HG02840 (cell line): Measurements from ENCODE around the gene CCS.
"Not testable (repeated sequence)": the region's sequence is repeated elsewhere in the genome, so short reads cannot be mapped to it uniquely, and the experiment has no call there.

Experiments
- ATAC-seq: cut with Tn5 transposase; IDR thresholded peaks from one replicate; pipeline ENCODE4 v1.9.1; 2021; ENCODE audit warnings: mild to moderate bottlenecking, moderate library complexity, moderate number of reproducible peaks; ENCODE audit not compliant: unreplicated experiment, low FRiP score

The CCS gene

DNA sequence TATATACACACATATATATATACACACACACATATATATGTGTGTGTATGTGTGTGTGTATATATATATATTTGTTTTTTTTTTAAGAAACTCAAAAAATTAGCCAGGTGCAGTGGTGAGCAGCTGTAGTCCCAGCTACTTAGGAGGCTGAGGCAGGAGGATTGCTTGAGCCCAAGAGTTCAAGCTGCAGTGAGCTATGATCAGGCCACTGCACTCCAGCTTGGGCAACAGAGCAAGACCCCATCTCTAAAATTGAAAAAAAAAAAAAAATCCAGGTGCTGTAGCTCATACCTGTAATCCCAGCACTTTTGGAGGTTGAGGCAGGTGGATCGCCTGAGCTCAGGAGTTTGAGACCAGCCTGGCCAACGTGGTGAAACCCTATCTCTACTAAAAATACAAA, 3.7 kb upstream of the CCS start:
- not testable (repeated sequence) for ATAC-seq

DNA sequence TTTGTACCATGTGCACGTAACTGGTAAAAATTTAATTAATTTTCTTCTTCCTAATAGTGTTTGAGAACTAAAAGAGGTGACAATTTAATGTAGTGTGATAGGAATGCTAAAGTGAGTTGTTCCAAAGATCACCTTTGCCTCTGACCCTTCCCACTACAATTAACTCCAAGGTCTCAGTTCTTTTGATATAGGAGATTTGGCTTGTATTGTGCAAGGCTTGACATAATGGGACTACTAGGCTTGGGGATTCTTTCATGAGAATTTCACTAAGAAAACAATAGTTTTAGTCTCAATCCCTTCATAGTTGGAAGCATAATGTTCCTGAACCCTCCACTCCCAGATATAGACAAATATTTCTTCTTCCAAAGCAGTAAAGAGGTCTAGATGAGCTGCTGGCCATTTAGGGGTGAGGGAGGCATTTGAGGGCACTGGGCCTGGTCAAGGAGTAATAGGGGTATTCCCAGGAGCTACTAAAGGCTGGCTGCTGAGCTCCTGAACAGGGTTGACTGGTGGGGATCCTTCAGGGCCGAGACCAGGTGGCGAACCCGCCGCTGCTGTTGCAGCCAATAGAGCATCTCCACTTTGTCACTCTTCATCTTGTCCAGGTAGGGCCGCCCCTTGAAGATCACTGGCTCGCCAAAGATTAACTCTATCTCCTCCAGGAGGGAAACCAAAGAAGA, 2.8 kb upstream of the CCS start:
- ATAC-seq = no peak

DNA sequence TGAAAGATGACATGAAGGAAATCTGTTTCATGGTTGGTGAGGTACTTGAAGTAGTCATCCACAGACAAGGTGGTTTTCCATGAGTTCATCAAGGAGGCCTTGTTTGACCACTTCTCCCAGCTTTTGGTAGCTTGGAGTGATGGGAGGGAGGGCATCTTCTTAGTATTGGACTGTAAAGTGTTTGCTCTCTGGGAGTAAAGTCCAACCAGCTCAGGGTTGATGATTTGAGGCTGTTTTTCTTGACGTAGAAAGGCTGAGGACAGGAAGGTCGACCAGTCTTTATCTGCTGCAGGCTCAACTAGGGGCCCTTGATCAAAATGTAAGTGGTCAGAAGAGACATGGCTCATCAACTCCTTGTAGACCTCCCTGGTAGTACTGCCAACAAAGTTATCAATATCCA, 1.8 kb upstream of the CCS start:
- no peak for ATAC-seq

DNA sequence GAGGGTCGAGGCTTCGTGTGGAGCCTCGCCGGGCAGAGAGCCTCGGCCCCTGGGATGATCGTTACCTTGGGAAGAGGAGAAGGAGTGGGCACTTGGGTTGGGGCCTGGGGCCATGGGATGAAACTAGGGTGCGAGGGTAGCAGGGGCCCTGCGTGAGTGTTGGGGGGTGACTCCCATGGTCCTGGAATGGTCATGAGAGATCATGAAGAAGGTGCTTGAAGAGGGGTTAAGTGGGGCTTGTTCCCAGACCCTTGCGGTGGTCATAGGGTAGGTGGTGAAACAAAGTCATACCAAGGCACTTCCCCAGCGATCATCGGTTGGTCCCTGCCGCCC, 284 bp downstream of the CCS start:
- ATAC-seq = peak; percentile 28

DNA sequence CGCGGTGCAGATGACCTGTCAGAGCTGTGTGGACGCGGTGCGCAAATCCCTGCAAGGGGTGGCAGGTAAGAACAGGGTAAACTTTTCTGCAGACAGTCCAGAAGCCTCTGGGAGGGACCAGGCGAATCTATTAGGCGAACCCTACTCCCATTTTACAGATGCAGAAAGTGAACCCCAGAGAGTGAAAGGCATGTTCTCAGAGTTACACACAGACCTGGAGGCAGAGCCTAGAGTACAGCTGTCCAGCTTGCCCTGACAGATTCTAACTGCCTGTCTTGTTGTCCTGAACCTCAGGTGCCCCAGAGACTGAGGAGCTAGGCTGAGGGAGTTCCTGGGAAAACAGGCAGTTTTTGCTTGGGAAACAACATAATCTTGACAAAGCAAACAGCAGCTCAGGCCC, 665 bp downstream of the CCS start:
- no peak for ATAC-seq

DNA sequence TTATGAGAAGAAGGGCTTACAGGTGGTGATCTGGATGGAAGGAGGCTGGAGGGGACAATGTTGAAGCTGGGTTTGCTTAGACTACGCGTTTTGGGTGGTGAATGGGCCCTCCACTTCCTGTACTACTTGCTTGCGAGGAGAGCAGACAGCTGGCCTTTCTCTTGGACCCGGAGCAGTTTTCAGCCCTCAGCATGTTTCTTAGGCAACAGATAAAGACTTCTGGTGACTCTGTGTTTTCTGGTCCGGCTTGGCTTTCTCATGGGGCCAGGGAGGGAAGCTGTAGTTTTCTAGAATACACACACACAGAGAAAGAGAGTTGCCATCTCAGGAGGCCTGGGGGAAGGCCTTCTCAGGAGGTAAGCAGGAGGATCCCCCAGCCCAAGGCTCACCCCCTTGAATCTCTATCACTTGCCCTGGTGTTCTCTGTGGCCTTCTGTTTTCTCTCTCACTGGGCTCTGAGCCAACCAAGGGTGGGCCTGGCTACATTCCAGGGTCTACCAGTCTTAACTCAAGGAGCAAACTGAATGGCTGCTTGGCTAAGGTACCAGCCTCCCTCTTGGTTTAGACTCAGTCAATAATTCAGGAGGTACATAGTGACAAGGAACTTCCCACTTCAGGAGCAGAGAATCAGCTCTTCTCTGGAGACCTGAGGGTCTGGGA, 2.4 kb downstream of the CCS start:
- no peak for ATAC-seq

DNA sequence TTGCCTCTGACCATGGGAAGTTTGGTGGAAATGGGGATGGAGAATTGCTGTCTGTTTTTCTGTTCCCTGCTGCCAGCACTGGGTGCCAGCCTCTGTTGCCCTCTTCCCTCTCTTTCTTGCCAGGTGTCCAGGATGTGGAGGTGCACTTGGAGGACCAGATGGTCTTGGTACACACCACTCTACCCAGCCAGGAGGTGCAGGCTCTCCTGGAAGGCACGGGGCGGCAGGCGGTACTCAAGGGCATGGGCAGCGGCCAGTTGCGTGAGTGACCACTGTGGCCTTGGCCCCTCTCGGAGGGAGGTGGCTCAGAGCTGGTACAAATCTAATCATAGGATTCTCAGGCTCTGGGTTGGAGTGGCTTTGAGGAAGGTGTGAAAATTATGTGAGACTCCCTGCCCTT, 6.0 kb downstream of the CCS start:
- no peak for ATAC-seq

DNA sequence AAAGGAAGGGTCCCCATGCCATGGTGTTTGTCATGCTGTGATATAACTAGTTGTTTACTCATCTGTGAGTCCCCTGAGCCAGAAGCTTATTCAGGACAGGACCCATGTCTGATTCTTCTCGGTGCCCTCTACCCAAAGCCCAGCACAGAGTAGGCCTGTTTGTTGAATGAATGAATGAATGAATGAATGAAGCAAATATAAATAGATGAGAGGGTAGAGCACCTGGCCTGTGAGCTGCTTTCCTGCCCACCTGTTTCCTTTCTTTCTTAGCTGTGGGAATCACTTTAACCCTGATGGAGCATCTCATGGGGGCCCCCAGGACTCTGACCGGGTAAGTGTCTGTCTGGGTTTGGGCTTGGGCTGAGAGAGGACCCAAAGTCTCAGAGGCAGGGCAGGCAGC, 7.2 kb downstream of the CCS start:
- ATAC-seq = no peak

DNA sequence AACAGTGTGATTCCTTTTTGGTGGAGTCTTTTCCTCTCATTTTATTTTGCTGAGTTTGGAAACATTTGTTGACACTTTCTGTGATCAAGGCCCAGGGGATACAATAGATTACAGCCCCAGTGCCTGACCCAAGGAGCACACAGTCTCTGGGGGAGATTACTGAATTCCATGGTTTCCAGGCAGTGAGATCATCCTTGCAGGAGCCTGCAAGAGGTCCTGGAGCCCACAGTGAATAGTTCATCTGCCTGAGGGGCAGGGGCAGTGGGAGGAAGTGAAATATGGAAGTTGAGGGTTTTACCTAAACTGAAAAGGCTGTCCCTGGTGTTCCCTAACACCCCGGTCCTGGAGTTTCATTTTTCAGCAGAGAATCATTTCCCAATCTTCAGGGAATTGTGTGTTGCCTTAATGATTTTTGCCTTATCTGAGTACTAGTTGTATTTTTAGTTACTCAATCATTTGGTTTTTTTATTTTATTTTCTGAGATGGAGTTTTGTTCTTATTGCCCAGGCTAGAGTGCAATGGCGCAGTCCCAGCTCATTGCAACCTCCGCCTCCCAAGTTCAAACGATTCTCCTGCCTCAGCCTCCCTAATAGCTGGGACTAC, 7.7 kb downstream of the CCS start:
- ATAC-seq = no peak

DNA sequence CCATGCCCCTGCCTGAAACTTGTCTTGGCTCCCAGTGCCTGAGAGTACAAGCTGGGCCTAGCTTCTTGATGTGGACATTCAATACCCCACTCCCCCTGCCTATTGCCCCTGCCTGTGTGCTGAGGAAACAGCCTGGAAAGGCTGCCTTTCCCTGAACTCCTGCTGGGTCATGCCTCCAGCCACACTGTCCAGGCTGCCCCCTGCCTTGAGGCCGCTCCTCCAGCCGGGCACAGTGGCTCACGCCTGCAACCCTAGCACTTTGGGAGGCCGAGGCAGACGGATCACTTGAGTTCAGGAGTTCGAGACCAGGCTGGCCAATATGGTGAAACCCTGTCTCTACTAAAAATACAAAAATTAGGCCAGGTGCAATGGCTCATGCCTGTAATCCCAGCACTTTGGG, 10.1 kb downstream of the CCS start:
- ATAC-seq = no peak

DNA sequence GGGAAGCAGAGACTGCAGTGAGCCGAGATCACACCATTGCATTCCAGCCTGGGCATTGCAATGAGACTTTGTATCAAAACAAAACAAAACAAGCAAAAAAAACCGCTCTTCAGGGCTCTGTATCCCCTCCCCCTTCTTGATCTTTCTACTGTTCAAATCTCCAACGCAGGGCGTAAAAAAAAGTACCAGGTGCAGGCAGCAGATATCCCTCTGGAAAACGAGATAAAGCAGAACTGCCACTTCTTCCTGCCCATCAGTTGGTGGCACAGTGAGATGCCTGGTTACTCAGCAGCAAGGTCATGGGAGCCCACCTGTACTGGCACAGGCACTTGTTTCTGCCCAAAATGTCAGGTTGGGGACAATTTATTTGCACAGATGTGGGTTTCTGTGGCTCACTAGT, 11.2 kb downstream of the CCS start:
- no peak for ATAC-seq

DNA sequence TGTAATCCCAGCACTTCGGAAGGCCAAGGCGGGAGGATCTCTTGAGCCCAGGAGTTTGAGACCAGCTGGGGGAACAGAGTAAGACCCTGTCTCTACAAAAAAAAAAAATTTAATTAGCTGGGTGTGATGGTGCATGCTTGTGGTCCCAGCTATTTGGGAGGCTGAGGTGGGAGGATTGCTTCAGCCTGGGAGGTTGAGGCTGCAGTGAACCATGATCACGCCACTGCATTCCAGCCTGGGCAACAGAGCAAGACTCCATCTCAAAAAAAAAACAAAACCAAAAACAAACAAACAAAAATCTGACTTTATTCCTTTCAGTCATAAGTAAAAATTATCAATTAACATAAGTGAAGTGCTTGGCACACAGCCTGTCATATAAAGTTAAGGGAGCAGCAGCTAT, 13.6 kb downstream of the CCS start:
- not testable (repeated sequence) for ATAC-seq

DNA sequence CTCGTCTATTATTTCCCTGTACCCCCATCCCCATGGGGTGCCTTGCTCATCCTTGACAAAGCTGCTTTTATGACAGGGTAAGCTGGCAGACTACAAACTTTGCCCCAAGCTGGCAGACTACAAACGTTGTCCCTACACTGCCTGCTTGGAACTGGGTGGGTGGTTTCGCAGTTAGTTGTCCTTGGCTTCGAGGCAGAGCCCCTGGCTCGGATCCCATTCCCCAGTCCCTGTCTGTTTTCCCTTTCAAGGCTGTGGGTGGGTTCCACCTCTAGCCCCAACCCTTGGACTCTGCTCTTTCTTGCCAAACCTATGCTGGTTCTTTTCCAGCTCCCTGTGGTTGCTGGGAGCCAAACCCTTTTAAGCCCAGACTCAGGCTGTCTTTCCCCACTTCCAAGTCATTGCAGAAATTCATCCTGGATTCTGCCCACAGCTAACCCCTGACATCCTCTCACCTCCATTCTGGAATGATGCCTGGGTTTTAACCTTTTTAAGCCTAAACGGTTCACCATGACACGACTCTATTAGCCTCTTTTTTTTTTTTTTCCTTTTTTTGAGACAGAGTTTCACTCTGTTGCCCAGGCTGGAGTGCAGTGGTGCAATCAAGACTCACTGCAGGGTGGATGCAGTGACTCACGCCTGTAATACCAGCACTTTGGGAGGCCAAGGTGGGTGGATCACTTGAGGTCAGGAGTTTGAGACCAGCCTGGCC, 14.3 kb downstream of the CCS start:
- no peak for ATAC-seq

DNA sequence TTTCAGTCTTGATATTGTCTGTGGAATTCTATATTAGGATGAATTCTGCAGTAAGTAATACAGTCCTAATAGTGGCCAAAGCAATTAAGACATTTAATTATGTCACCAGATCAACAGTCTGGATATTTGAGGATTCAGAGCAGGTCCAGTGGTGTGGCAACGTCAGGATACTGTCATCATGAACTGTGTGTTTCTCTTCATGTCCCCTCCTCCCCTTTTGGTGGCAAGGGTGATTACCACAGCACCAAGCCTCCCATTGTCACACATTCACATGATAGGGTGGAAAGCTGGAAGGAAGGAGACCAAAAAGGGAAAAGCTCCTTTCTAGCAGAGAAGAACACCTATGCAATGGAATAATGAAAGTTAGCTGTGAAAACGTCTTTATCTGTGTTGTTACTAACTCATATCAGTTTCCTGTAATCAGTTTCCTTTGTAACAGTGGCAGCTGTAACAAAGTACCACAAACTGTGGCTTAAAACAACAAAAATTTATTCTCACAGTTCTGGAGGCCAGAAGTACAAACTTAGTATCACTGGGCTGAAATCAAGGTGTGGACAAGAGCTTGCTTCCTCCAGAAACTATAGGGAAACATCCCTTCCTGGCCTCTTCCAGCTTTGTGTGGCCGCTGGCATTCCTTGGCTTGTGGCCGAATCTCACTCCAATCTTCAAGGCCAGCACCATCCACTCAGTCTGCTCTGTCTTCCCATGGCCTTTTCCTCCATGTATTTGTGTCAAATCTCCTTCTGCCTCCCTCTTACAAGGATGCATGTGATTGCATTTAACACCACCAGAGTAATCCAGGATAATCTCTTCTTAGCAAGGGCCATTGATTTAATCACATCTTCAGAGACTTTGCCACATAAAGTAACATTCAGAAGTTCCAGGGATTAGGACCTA, 17.0 kb downstream of the CCS start:
- no peak for ATAC-seq

DNA sequence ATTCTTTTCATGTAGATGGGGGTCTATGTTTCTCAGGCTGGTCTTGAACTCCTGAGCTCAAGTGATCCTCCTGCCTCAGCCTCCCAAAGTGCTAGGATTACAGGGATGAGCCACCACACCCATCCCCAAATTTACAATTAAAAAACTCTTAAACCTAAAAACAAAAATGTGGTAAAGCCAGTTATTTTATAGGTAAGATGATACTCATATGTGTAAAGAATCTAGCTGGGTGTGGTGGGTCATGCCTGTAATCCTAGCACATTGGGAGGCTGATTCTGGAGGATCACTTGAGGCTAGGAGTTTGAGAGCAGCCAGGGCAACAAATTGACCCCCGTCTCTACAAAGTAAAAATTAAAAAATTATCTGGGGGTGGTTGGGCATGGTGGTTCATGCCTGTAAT, 19.5 kb downstream of the CCS start:
- no peak for ATAC-seq

DNA sequence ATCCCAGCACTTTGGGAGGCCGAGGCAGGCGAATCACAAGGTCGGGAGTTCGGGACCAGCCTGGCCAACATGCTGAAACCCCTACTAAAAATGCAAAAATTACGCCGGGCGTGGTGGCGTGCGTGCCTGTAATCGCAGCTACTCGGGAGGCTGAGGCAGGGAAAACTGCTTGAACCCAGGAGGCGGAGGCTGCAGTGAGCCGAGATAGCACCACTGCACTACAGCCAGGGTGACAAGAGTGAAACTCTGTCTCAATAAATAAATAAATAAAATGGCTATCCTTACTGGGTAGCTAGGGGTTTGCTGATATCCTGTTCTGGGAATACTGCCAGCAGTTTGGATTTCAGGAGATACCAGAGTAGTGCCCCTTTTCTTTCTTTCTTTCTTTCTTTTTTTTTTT, 21.1 kb downstream of the CCS start:
- no peak for ATAC-seq

DNA sequence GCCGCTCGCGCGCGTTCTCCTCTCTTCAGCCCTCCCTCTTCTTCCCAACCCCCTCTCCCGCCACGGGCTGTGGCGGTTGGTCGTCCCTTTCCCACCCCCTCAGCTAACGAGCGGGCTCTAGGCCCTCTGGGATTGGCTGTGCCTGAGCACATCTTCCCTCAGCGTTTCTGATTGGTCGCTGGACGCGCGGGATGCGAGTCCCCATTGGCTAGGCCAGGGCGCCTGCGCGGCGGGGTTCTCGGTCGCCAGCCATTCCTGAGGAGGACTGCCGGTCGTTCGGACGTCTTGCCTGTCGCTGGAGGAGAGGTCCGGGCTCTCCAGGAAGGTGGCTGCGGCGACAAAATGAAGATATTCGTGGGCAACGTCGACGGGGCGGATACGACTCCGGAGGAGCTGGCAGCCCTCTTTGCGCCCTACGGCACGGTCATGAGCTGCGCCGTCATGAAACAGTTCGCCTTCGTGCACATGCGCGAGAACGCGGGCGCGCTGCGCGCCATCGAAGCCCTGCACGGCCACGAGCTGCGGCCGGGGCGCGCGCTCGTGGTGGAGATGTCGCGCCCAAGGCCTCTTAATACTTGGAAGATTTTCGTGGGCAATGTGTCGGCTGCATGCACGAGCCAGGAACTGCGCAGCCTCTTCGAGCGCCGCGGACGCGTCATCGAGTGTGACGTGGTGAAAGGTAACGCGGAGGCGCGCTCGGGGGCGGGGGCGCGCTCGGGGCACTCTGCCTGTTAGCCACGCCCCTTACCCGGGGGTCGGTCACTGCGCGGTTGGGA, 23.6 kb downstream of the CCS start, which contains the start of gene RBM14:
TSS of gene RBM14 (plus strand) at position 252 of the 776 bp plus-strand sequence. CDS start at position 343, 91 bp downstream.
- peak; percentile 84 for ATAC-seq

DNA sequence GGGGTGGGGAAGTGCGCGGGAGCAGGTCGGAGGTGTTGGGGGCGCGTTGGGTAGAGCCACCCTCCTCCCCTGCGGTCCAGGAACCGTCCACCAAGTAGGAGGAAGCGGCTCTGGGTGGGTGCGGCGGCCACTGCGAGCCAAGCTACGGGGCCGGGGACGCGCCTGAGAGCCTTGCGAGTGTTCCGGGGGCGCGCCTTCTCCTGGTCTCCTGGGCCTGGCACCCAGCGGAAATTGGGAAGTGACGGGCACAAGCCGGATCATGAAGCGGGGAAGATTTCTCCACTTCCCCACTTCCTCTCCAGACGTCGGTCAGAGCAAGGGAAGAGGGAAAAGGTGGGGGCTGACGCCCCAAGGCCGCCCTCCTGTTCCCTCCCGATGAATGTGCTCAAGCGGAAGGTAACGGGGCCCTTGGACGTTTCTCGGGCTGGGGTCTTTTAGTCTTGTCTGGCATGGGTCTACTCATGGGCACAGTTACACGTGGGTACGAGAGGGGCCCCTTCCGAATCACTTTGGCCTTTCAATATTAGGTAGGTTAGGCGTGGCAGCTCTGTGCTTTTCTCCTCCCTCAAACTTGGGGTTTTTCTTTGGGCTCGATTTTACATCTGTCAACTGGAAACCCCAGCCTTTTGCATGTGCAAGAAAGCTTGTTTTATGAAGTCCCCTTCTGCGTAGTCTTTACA, 24.3 kb downstream of the CCS start:
- ATAC-seq = no peak

DNA sequence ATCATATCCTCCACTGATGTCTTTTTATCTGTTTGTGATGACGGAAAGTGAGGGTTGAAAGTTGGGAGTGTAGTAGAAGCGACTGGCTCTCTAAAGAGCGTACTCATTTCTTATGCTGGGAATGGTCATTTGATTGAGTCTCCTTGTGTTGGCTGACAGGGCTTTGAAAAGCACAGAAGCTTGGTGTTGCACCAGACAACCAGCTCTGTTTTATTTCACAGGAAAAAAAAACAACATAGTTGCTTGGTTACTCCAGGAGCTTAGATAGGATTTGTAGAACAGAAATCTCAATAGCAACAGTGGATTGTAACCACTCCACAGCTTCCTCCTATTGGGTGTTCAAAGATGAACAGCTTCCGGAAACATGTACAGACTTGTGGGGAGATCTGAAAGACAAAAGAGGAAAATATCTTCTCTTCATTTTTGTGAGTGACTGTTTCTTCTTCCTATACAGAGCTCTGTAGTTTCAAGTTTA, 26.1 kb downstream of the CCS start:
- no peak for ATAC-seq
